CD4-positive, alpha-beta T cell treated with Interleukin-2 at 100 ng/mL for 4 hours (primary cell): ENCODE measurements around the gene TRMT1L.
"Not testable (repeated sequence)": the region's sequence is repeated elsewhere in the genome, so short reads cannot be mapped to it uniquely, and the experiment has no call there.

Experiments used
- DNase-seq: peaks from one replicate; pipeline ENCODE4 v3.0.0-alpha.2; 2020; ENCODE audit warnings: low spot score

The TRMT1L gene

DNA sequence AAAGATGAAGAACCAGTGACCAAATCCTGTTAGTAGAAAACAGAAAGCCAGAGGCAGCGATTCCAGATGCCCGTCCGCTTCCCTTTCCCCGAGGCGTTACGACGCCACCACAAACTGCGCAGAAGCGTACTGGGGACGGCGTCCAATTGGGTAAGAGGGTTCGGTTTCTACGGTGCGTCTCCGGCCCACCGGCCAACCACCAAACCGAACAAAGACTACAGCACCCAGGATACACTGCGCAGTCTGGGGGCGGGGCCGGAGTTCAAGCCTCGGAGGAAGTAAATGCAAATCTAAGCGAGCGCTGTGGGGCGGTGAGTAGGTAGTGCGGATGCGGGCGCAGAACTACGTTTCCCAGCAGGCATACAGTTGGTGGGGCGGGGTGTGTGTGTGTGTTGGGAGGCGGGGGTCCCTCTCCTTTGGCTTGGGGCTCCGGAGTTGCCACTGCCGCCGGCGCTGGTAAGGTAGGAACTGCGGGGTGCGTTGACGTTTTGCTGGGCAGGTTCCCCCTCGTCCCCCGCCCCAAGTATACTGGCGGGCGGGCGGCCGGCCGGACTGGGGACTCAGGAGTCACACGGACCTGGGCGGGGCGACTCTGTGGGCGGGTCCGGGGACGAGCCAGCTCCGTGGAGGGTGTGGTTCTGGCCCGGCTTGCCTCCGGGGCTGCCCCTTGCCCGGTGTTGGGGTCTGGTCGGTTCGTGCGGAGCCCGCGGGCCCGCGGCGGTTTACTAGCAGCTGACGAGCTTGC is at the start of gene TRMT1L, which contains the start of gene SWT1:
TSS of gene TRMT1L (minus strand) at position 100 of the 745 bp plus-strand sequence. CDS start 241 bp downstream, outside the sequence.
TSS of gene SWT1 (plus strand) at position 314 of the 745 bp plus-strand sequence. CDS start 3,675 bp downstream, outside the sequence.
- DNase-seq = peak; percentile 98

DNA sequence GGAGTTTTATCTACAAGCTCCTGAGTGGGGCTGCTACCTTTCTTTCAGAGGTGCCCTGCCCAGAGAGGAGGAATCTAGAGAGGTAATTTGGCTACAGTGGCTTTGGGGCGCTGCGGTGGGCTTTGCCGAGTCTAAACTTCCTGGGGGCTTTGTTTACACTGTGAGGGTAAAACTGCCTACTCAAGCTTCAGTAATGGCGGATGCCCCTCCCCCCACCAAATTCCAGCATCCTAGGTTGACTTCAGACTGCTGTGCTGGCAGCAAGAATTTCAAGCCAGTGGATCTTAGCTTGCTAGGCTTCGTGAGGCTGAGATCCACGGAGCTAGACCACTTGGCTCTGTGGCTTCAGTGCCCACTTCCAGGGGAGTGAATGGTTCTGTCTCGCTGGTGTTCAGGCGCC is 44.1 kb upstream of the TRMT1L start:
- DNase-seq = no peak

- not testable (repeated sequence) for DNase-seq
These were observed 42.0 kb upstream of the TRMT1L start for GRCh38 chr1:185198712-185199111.

DNA sequence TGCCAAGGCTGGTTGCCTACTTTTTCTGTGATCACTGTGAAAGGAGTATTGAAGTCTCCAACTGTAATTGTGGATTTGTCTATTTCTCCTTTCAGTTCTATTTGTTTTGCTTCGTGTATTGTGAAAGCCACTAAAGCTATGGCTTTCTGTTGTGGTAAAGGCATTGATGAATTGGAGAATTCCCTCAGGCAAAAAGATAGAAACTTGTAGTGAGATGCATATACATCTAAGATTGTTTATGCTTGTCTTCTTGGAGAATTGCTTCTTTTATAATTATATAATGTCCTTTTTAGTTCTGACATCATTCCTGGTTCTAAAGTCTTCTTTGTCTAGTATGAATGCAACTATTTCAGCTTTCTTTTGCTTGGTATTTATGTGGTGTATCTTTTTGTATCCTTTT is 37.0 kb upstream of the TRMT1L start:
- no peak for DNase-seq

- DNase-seq = peak; percentile 69
These were observed 13.6 kb upstream of the TRMT1L start for GRCh38 chr1:185170291-185170848.

DNA sequence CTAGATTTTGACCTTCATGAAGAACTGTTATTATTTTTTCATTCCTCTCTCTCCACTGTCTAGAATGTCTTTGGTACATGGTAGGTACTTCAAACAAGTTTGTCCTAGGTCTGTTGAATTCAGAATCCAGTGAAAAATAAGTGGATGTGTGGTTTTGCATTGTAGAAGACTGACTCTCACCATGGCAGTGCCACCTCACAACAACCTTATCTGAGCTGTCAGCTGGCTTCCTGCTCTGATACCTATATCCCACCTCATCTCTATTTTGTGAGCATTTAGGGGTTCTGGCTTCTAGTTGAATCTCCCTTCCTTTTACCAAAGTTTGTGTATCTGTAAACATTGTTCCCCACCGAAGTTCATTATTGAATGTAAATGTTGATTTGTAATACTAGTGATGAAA is 9.4 kb upstream of the TRMT1L start:
- DNase-seq = no peak

- DNase-seq = no peak
These were observed 5.7 kb upstream of the TRMT1L start for GRCh38 chr1:185162491-185162890.

- DNase-seq = no peak
These were observed 3.2 kb upstream of the TRMT1L start for GRCh38 chr1:185159966-185160365.

DNA sequence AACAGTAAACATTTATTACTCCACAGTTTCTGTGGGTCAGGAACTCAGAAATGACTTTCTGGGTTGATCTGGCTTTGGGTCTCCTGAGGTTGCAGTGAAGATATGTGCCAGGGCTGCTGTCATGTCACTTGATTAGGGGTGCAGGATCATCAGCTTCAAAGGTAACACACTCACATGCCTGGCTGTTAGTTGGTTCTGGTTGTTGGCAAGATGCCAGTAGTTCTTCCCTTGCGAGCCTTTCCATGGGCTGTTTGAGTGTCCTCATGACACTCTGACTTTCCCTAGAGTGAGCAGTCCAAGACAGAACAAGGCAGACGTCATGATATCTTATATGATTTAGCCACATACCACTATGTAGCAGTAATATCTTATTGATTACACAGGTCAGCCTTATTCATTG is 2.0 kb upstream of the TRMT1L start:
- no peak for DNase-seq

DNA sequence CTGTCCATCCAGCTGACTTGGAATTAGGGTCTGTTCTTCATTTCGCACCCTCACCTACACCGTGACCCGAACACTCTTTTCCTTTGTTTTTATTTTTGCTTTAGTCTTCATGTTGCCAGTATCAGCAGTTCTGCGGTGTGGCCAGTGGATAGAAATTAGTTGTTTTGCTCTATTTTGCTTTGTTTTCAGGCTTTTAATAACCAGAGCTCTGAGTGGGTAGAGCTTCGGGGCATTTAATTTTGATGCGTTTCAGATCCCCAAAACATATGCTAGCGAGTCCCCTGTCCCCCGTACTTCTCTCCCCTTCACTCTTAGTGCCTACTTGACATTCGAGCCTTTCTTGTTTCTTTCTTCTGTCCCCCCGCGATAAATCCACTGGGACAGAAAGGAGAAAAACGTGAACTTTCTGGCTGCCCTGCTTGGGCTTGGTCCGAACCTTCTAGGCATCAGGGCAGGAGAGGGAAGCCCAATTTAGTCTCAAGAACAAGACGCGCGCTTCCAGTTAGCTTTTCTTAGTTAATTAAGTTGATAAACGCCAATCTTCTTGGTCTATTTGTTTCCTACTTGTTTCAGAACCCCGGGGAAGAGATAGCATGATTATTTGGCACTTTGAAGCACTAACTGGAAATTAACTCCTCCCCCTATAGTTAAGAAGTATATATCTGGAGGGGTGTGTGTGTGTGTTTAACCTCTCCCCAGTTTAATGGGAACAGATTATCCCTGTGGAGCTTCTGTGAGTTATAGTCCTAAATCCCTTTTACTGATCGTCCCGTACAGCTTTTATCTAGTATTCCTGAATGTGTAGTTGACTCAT is 1.1 kb upstream of the TRMT1L start:
- no peak for DNase-seq

DNA sequence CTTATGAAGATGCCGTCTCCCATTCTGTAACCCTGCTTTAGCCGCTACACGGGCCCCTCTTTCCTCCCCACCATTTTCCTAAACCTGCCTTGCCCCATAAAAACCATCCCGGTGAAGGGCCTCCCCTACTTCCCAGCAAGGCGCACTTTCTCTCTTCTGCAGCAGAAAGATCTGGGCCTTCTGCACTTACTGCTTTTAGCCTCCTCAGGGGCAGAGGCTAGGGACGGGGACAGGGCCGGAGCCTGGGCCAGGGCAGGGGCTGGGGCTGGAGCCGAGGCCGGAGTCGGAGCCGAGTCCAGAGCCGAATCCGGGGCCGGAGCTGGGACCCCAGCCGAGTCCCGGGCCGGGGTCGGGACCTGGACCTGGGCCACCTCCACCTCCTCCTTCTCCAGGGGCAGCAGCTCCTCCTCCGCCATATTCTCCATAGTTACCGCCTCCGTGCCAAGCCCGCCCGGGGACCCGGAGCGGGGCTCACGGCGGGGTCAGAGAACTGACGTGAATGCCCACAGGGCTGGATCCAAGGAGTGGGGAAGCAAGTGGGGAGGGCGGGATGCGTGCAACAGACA is 382 bp downstream of the TRMT1L start:
- DNase-seq = peak; percentile 17

DNA sequence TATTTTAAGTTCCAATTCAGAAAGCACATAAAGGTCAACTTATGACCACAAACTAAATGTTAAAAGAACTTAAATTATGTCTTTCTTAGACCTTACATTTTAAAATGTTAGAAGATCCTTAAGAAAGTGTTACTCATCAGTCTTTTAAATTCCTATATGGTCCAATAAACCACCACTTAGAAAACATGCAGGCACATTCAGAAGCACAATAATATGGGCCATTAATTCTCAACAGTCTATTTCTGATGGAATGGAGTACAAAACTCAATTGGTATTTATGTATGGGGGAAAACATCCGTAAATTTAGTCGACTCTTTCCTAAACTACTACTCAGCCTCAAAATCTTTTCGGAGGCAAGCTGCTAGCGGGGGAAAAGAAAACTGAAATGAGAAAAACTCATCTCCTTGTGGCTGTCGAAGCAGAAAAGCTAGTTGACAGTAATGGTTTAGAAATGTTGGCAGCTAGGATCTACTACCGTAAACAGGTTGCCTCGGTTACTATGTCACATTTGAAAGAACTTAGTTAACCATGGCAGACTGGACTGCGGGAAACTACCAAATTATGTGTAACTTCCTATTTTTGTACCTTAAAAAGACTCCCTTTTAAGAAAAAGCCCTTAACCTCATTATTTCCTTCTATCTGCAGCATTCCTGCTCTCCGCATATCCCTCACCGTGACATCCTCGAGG is 1.0 kb downstream of the TRMT1L start:
- peak; percentile 26 for DNase-seq

DNA sequence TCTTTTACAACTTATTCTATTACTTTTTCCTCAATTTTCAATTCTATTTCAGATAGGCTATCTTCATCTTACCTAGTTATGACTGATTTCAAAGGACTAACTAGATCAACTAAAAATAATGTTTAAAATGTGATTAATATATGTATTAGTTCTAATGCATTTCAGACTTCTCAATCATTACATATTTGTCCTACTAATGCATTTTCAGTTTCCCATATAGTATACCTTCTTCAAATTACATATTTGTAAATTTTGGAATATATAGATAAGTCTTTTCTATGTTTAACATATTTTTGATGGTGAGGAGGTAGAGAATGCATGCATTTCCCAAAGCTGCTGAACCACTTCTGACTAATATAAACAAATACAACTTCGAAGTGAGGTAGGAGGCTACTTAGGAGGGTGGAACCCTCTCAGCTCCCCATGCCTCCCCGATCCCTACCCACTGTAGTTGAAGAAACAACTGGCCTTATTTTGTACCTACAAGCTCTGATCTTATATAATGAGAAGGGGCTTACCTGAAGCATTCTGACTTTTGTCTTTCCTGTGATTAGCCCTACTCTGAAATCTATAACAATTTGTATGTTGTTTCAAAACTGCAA is 1.7 kb downstream of the TRMT1L start:
- no peak for DNase-seq

- DNase-seq = no peak
These were observed 4.5 kb downstream of the TRMT1L start for GRCh38 chr1:185152187-185152767.

DNA sequence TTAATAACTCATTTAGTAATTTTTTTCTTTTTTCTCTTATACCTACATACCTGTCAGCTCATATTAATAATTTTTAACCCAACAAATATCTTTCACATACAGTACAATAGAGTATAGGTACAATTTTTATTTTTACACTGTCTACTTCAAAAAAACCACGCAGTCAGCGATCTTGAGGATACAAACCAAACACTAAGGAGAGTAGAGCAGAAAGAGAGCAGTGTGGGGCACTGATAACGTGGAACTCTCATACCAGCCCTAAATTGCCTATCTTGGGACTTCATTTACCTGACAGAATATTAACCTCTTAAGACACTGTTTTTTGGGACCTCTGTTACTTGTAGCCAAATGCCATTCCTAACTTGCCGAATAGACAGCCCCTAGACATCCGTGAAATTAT is 5.5 kb downstream of the TRMT1L start:
- no peak for DNase-seq

- no peak for DNase-seq
These were observed 12.5 kb downstream of the TRMT1L start for GRCh38 chr1:185144233-185144632.

DNA sequence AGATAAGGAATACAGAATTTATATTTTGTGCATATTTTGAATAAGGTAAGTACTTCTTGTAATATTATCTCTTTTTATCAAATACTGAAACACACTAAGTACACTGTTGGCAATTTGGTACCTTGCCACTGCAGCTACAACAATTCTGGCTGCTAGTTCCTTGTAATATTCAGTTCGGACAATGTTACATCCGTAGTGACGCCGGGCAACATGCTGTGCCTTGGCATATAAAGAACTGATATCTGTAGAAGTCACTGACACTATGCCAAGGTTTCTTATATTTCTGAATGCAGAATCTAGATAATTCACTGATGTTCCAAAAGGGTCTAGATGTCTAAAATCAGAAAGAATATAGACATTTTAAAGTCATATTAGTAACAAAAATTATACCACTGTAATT is 17.5 kb downstream of the TRMT1L start:
- no peak for DNase-seq

GRCh38 chr1:185137896-185138545 is 18.7 kb downstream of the TRMT1L start:
- DNase-seq = no peak

- no peak for DNase-seq
These were observed 24.2 kb downstream of the TRMT1L start for GRCh38 chr1:185132534-185132933.

DNA sequence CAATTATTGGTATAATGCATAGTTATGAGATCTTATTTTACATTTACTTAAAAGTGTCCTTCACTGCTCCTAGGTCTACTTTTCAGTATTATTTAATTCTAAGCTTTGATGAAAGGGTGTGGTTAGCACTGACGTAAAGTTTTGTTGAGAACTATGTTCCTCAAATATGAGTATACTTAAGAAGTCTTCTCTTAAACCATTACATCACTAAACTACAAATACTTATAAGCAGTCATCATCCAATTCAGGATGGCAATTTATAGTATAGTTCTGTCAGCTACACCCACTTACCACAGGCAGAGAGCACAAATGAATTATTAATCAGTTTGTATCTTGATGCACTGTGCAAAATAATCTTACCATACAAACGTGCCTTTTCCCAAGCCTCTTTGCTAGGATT is 27.0 kb downstream of the TRMT1L start:
- no peak for DNase-seq

GRCh38 chr1:185112356-185112755 is 44.4 kb downstream of the TRMT1L start:
- DNase-seq = no peak
